Measurements from ENCODE around the gene LRTM1. TPM values are rescaled to one million over a fixed set of nuclear protein-coding genes. Genes with fewer than 3 reads are reported as not detected.

LRTM1 gene
- polyA plus RNA-seq, 3 donors = not detected

- DNase-seq (ENCODE audit: low read depth in 3 of 3, low spot score in 2 of 3) = no peak
Measured at GRCh38 chr3:54941690-54942362, 14.0 kb upstream of the LRTM1 start.

- no peak for DNase-seq (ENCODE audit: low read depth in 3 of 3, low spot score in 2 of 3)
Measured at GRCh38 chr3:54940971-54941370, 13.1 kb upstream of the LRTM1 start.

DNA sequence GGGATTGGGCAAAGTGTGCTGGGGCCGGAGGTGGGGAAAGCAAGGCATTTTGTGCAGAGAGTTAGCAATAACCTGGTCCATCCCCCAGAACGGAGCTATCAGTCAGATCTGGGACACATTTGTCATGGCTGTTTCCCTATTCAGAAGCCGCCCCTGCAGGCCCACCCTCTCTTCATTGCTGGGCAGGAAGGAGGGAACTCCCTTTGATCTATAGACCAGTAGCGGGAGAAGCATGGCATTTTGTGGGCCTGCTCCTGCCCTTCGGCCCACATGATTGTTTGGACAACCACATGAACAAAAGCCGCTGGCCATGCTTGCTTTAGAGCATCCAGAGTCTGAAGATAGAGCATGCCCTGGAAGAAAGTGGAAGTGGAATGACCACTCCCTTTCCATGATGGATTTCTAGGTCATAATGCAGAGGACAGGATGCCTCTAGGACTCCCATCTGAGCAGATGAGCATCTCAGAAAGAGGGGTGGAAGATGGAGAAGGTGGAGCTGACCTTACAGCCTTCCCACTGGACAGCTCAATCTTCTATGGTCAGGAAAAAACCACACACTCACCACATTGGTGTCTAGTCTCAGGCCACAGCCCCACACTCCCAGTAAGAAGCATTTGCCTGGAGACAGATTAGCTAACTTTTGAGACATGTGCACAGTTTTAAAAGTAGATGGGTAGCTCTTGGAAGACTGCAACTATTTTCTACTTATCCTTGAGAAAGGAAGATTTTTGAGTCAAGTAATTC lies 11.9 kb upstream of the LRTM1 start:
- DNase-seq (ENCODE audit: low read depth in 3 of 3, low spot score in 2 of 3) = no peak

DNA sequence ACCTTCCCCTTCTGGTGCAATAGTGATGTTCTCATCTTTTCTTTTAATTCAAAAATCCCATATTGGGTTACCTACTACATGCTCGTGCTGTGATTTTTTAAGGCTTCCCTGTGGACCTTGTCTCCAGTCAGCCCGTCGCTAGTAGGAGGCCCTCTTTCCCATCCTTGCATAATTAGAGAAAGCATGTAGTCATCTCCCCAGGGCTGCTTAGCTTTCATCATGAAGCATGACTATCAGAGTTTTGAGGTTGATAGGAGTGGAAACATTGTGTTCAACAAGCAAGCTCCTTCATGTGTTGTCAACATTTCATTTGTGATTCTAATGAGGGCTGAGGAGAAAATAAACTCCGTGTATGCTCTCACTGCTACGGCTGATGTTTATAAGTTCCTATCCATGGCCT lies 8.7 kb upstream of the LRTM1 start:
- DNase-seq (ENCODE audit: low read depth in 3 of 3, low spot score in 2 of 3) = no peak

GRCh38 chr3:54935869-54936268 lies 8.0 kb upstream of the LRTM1 start:
- no peak for DNase-seq (ENCODE audit: low read depth in 3 of 3, low spot score in 2 of 3)

GRCh38 chr3:54932606-54933005 lies 4.7 kb upstream of the LRTM1 start:
- no peak for DNase-seq (ENCODE audit: low read depth in 3 of 3, low spot score in 2 of 3)

GRCh38 chr3:54931182-54931581 lies 3.3 kb upstream of the LRTM1 start:
- DNase-seq (ENCODE audit: low read depth in 3 of 3, low spot score in 2 of 3) = no peak

DNA sequence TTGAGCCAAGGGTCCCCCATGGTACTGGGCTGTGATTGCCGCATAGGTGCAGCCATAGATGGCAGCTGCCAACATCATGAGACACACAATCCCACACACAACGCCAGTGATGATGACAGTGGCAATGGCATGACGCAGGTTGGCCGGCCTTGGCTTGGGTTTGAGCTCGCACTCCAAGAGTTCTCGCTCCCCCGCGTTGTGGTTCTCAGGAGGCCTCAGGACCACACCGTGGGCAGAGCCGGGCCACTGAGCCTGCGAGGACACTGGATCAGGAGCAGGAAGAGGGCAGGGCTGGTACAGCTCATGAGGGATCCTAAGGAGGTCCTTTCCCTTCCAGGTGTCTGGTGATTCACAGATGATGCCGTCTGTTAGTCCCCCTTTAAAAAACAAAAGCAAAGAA lies 9.3 kb downstream of the LRTM1 start:
- no peak for DNase-seq (ENCODE audit: low read depth in 3 of 3, low spot score in 2 of 3)

DNA sequence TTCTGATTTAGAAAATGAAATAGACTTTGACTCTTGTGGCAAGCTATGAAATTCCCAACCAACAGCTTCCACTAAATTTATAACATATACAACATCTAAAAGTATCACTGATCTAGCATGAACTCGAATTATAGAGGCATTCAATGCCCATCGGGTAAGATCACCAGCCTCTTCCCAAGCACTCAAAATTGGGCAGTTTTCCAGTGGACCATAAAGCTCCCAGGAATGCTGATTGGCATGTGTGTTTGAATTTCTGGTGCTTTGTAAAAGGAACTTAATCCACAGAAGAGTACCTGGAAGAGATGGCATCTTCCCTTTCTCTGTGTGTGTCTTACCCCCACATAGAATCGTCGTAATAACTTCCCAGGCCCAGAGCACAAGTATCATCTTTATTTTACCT lies 10.0 kb downstream of the LRTM1 start:
- no peak for DNase-seq (ENCODE audit: low read depth in 3 of 3, low spot score in 2 of 3)

DNA sequence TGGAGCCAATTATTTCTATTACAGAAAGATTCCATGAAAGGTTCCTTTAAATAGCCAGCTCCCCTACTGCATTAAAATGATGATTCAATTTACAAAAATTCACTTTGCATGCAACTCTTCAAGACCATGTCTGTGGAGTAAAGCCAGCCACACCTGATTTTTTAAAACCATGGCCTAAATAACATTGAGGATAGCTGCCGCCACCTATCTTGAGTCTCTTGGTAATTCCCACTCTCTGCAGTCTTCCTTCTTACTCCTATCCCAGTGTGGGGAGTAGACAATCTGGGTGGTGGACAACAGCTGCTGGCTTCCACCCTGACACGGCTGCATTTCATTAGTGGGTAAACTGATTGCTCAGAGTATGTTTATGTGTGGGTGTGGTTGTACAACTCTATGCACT lies 10.7 kb downstream of the LRTM1 start:
- DNase-seq (ENCODE audit: low read depth in 3 of 3, low spot score in 2 of 3) = no peak

- DNase-seq (ENCODE audit: low read depth in 3 of 3, low spot score in 2 of 3) = no peak
Measured at GRCh38 chr3:54916732-54917131, 11.1 kb downstream of the LRTM1 start.

- DNase-seq (ENCODE audit: low read depth in 3 of 3, low spot score in 2 of 3) = no peak
Measured at GRCh38 chr3:54915976-54916375, 11.9 kb downstream of the LRTM1 start.

- DNase-seq (ENCODE audit: low read depth in 3 of 3, low spot score in 2 of 3) = no peak
Measured at GRCh38 chr3:54915181-54915580, 12.7 kb downstream of the LRTM1 start.

DNA sequence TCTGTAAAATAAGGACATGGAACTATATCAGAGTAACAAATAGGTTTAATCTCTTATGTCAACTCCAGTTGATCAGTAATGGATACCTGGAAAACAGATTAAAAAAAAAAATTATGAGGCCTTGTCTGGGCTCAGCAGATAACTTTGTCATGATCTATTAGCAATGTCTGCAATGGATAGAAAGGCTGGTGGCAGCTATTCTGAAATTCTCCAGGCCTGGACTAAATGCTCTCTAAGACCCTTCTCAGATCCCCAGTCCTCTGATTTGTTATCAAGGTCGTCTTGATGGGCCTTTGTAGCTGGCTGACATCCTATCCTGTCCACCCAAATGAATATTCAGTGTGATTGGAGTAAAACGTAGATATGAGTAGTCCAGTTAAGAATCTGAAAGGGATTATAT lies 13.7 kb downstream of the LRTM1 start:
- DNase-seq (ENCODE audit: low read depth in 3 of 3, low spot score in 2 of 3) = no peak

GRCh38 chr3:54909191-54909590 lies 18.7 kb downstream of the LRTM1 start:
- DNase-seq (ENCODE audit: low read depth in 3 of 3, low spot score in 2 of 3) = no peak

GRCh38 chr3:54906763-54907162 lies 21.1 kb downstream of the LRTM1 start:
- no peak for DNase-seq (ENCODE audit: low read depth in 3 of 3, low spot score in 2 of 3)

- no peak for DNase-seq (ENCODE audit: low read depth in 3 of 3, low spot score in 2 of 3)
Measured at GRCh38 chr3:54905920-54906319, 21.9 kb downstream of the LRTM1 start.

DNA sequence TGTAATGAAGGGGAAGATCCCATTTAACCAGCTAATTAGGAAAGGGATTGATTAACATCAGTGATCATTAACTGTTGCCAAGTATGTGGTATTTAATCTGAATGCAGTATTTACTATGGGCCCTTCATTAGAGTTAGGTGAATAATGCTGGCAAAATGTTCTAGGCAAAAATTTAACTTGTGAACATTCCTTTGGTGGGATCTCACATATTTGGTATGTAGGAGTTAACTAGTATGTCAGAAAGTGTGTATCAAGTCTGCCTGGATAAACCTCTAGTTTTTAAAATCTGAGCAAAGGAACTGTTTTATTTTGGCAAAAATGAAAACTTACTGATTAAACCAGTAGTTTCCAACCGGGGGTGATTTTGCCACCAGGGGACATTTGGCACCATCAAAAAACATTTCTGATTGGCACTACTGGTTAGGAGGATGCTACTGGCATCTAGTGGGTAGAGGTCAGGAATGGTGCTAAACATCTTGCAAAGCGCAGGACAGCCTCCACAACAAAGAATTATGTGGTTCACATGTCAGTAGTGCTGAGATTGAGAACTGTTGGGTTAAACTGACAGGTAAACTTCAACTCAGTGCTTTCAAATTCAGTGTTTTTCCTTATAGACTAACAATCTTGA lies 22.5 kb downstream of the LRTM1 start:
- no peak for DNase-seq (ENCODE audit: low read depth in 3 of 3, low spot score in 2 of 3)

- DNase-seq (ENCODE audit: low read depth in 3 of 3, low spot score in 2 of 3) = no peak
Measured at GRCh38 chr3:54901906-54902685, 25.8 kb downstream of the LRTM1 start.

GRCh38 chr3:54900838-54901591 lies 26.8 kb downstream of the LRTM1 start:
- DNase-seq (ENCODE audit: low read depth in 3 of 3, low spot score in 2 of 3) = no peak

- no peak for DNase-seq (ENCODE audit: low read depth in 3 of 3, low spot score in 2 of 3)
Measured at GRCh38 chr3:54899273-54899672, 28.6 kb downstream of the LRTM1 start.
